ENCODE measurements around the gene VSIG4. TPM values are rescaled to one million over a fixed set of nuclear protein-coding genes. Genes with fewer than 3 reads are reported as not detected.

VSIG4 gene
- polyA plus RNA-seq, 1 experiment, result not detected

DNA sequence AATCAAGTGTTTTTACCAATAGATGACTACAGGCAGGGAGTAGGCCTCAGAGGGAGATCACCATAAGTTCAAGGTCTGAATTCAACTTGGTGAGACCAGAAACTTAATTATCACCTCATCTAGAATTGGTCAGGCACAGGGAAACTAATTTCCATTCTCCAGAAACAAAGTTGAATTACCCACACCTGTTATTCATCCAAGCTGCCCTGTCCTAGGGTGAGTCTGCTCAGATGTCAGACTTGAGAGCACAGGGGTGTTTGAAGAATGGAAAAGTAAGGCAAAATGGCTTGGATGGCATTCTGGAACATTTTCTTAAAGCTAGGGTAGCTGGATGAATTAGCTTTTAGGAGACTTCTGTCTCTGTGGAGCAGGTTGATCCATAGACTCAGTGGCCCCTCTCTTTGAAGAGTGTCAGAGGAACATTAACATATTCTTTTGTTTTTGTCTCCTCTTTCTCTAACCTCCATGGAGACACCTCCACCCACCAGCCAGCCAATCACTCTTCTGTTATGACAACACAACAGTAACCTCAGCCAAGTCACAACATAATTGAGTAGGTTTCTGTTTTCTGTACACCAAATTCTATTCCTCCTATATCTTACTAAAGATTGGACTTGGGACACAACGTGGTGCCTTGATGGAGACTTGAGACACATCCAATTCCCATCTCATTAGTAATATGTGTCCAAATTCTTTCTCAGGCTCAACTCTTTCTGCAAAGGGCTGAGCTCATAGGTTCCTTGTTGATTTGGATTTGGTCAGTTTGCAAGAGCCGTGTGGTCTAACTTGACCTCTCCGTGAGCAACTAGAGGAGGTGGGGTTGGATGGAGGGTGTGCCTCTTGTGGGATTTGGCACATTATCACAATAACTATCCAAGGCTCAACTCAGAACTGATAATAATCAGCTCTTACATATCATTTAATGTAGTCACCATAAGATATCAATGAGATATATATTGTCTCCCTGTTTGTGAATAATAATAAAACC is 45.1 kb downstream of the VSIG4 start:
- TF ChIP-seq, protein P1, sequence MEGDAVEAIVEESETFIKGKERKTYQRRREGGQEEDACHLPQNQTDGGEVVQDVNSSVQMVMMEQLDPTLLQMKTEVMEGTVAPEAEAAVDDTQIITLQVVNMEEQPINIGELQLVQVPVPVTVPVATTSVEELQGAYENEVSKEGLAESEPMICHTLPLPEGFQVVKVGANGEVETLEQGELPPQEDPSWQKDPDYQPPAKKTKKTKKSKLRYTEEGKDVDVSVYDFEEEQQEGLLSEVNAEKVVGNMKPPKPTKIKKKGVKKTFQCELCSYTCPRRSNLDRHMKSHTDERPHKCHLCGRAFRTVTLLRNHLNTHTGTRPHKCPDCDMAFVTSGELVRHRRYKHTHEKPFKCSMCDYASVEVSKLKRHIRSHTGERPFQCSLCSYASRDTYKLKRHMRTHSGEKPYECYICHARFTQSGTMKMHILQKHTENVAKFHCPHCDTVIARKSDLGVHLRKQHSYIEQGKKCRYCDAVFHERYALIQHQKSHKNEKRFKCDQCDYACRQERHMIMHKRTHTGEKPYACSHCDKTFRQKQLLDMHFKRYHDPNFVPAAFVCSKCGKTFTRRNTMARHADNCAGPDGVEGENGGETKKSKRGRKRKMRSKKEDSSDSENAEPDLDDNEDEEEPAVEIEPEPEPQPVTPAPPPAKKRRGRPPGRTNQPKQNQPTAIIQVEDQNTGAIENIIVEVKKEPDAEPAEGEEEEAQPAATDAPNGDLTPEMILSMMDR (IDR thresholded peaks at IDR 0.05; ENCODE audit: insufficient read depth, low read depth, low read length), result no peak
- Histone ChIP-seq H3K4me3 (ENCODE audit: low read depth, low read length) (no peak overlapping the region), H3K27me3 (ENCODE audit: control insufficient read depth, insufficient read depth, low read length) (no peaks in the 10 kb centered on the region), H3K36me3 (ENCODE audit: control insufficient read depth, insufficient read depth, low read length) (no peaks in the 10 kb centered on the region)
- POLR2A ChIA-PET, result no interaction called here
- no peak for DNase-seq (ENCODE audit: low read depth)
- CTCF ChIA-PET, result interaction anchor here (0.6 kb wide), 1 partner anchor 26 kb away, joined by 3 read pairs; no protein-coding TSS in a partner anchor

DNA sequence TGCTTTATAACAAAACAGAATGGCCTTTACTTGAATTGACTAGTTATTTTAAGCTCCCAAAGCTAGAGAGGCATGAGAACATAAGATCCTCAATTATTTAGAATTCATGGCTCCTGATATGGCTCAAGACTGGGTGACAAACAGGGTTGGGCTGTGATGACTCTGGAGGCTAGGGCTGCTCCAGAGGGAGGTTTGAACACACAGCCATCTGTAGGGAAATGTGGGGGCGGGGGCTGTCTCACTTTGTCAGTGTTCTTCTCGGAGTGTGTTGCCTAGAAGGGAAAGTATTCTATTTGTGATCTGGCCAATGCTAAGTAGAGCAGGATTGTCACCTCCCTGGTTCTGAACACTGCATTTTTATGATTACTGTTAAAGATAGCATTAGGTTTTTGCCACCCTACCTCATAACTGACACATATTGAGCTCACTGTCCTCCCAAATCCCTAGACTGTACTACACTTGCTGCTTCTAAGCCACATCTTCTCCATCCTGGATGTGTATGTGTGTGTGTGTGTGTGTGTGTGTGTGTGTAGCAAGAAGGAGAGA is 45.9 kb downstream of the VSIG4 start:
- TF ChIP-seq, protein P1 (IDR thresholded peaks at IDR 0.05; ENCODE audit: insufficient read depth, low read depth, low read length), result no peak
- CTCF ChIA-PET, result no interaction called here

DNA sequence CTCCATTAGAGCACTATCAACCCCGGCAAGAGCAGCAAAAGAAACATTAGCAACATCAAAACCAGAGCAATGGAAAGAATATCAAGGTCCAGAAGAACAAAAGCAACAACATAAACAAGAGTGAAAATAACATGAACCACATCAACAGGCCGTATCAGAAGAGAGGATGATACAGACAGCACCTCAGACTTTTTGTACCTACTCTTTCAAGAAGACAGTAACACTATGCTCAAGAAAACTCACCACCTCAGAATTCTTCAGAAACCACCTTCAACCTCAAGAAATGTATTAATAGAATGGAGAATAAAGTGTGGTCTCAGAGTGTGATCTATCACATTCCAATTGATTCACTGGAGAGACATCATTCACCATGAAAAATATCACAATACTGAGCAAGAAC is 46.5 kb downstream of the VSIG4 start:
- Histone ChIP-seq H3K27me3 (ENCODE audit: control insufficient read depth, insufficient read depth, low read length) (no peaks in the 10 kb centered on the region), H3K4me3 (ENCODE audit: low read depth, low read length) (no peak overlapping the region), H3K36me3 (ENCODE audit: control insufficient read depth, insufficient read depth, low read length) (no peaks in the 10 kb centered on the region)
- TF ChIP-seq, protein P1 (IDR thresholded peaks at IDR 0.05; ENCODE audit: insufficient read depth, low read depth, low read length), result no peak
- no peak for DNase-seq (ENCODE audit: low read depth)
- CTCF ChIA-PET, result no interaction called here
- POLR2A ChIA-PET, result no interaction called here

More for the DNA sequence above, 45.9 kb downstream of the VSIG4 start:
- H3K4me3 ChIP-seq (ENCODE audit: low read depth, low read length), result no peak overlapping the region
- POLR2A ChIA-PET, result no interaction called here
- no peaks in the 10 kb centered on the region for H3K27me3 ChIP-seq (ENCODE audit: control insufficient read depth, insufficient read depth, low read length)
- DNase-seq (ENCODE audit: low read depth), result no peak
- H3K36me3 ChIP-seq (ENCODE audit: control insufficient read depth, insufficient read depth, low read length), result no peaks in the 10 kb centered on the region

DNA sequence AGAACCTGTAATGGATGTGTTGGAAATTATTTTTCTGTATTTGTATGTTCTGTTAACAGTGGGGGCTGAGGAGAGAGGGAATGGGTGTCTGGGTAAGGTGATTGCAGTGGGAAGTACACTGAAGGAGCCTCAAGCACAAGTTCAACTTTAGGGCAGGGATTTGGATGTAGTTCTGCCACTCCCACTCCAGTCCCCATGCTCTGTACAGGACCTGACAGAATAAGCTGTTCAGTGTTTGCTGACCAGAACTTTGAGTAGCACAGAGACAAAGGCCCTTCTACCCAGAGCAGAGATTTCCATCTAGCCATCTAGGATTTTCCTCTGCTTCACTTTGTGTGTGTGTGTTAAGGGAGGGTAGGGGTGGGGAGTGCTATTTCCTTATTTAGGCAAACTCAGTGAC is 49.2 kb downstream of the VSIG4 start:
- Histone ChIP-seq H3K36me3 (ENCODE audit: control insufficient read depth, insufficient read depth, low read length) (no peaks in the 10 kb centered on the region), H3K4me3 (ENCODE audit: low read depth, low read length) (no peak overlapping the region), H3K27me3 (ENCODE audit: control insufficient read depth, insufficient read depth, low read length) (no peaks in the 10 kb centered on the region)
- no peak for DNase-seq (ENCODE audit: low read depth)
- CTCF ChIA-PET, result no interaction called here
- POLR2A ChIA-PET, result no interaction called here
- TF ChIP-seq, protein P1 (IDR thresholded peaks at IDR 0.05; ENCODE audit: insufficient read depth, low read depth, low read length), result no peak

DNA sequence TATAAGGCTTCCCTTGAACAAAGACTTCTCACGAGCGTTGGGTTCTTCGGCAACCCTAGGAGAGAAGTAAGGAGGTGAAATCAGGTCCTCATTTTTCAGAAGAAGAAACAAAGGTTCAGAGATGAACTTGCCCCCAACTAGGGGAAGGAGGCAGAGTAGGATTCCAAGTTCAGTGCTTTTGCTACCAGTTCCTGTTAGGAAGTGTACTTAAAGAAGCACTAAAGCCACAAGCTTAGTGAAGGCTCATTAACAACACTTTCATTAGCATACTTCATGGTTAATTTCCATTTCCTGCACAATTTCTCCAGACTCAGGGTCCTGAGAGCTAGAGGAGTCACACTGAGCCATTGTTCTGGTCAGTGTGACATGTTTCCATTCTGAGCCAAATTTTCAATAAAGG is 52.1 kb downstream of the VSIG4 start:
- TF ChIP-seq, protein P1 (IDR thresholded peaks at IDR 0.05; ENCODE audit: insufficient read depth, low read depth, low read length), result no peak
- H3K4me3 ChIP-seq (ENCODE audit: low read depth, low read length), result no peak overlapping the region

More for the DNA sequence above, 52.1 kb downstream of the VSIG4 start:
- H3K36me3 ChIP-seq (ENCODE audit: control insufficient read depth, insufficient read depth, low read length), result no peaks in the 10 kb centered on the region
- no peak for DNase-seq (ENCODE audit: low read depth)
- POLR2A ChIA-PET, result no interaction called here
- CTCF ChIA-PET, result no interaction called here
- no peaks in the 10 kb centered on the region for H3K27me3 ChIP-seq (ENCODE audit: control insufficient read depth, insufficient read depth, low read length)
